ENCODE measurements around the gene DAAM1. TPM values are rescaled to one million over a fixed set of nuclear protein-coding genes. Genes with fewer than 3 reads are reported as not detected.

DAAM1 gene
- 10 to 100 TPM; 34.4 to 94.4 (median 55.5) TPM for total RNA-seq

DNA sequence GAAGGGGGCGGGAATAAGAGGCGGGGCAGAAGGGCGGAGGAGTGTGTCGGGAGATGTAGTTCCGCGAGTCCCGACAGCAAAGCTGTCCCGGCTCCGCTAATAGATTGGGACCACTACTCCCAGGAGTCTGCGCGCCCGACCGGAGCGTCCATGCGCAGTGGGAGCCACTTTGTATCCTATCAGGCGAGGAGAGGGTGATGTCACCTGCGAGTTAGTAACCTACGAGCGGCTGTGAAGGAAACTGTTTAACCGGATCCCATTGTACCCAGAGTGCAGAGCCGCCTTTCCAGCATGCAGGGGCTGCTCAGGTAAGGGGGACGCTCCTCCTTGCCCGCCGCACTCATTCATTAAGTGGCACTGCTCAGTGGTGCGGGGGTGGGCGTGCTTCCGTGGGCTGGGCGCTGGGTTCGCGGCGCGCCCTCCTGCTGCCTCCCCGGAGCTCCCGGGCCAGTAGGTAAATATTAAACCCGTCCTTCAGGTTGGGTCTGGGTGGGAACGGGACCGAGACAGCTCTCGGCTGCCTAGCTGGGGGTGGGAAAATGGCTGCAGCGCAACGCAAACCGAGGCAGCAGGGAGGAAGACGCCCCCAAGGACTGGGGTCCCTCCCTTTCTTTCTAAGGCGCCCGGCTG is at the start of gene DAAM1:
Gene DAAM1, plus strand, starts transcription at position 207 of the 630 bp plus-strand sequence. CDS start 74,811 bp downstream, outside the sequence.
- ATAC-seq (ENCODE audit: low FRiP score in 2 of 2) (peak; percentile 97 to 100), DNase-seq (peak; percentile 96 to 100)
- Histone ChIP-seq H3K9me3 (no peaks in the 10 kb centered on the region), H3K27ac (peak within 1 kb of the TSS; percentile 92 to 98 (median 96)), H3K36me3 (no peaks in the 10 kb centered on the region), H3K4me1 (peaks cover 14 to 29% (median 24%) of the 10 kb centered on the region in 4 donors), H3K27me3 (no peaks in the 10 kb centered on the region), H3K4me3 (peak within 1 kb of the TSS; percentile 76 to 90 (median 84))
- 0 to 1% methylated on average over 17 to 33 of the region's 44 CpGs for WGBS, 2 donors
- peak; percentile 39 to 97 for TF ChIP-seq POLR2AphosphoS5 (IDR thresholded peaks at IDR 0.05)
- TF ChIP-seq POLR2A (IDR thresholded peaks at IDR 0.05) = peak in 3 of 4 donors; percentile 81 to 97 (median 95)
- TF ChIP-seq, protein P1, sequence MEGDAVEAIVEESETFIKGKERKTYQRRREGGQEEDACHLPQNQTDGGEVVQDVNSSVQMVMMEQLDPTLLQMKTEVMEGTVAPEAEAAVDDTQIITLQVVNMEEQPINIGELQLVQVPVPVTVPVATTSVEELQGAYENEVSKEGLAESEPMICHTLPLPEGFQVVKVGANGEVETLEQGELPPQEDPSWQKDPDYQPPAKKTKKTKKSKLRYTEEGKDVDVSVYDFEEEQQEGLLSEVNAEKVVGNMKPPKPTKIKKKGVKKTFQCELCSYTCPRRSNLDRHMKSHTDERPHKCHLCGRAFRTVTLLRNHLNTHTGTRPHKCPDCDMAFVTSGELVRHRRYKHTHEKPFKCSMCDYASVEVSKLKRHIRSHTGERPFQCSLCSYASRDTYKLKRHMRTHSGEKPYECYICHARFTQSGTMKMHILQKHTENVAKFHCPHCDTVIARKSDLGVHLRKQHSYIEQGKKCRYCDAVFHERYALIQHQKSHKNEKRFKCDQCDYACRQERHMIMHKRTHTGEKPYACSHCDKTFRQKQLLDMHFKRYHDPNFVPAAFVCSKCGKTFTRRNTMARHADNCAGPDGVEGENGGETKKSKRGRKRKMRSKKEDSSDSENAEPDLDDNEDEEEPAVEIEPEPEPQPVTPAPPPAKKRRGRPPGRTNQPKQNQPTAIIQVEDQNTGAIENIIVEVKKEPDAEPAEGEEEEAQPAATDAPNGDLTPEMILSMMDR (IDR thresholded peaks at IDR 0.05) = peak in 1 of 6 experiments; percentile 14
- no peak for TF ChIP-seq EP300 (IDR thresholded peaks at IDR 0.05)

DNA sequence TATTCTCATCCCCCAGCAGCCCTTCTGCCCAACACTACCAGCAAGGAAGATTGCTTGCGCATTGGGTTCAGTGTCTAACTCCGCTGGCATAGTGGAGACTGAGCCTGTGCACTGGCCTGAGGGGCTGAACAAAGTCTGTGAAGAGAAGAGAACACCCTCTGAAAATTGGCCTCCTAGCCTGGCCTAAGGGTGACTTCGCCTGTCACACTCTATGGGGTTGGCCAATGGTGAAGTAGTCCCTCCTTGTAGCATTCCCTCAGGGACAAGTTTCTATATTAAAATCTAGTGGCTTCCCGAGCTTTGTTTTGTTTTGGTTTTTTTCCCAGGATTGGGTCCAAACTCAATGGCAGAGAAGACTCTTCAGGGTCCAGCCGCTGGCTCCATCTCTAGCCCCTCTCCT is 49.1 kb upstream of the DAAM1 start:
- Histone ChIP-seq H3K4me1 (no peaks in the 10 kb centered on the region), H3K4me3 (no peak overlapping the region), H3K9me3 (no peaks in the 10 kb centered on the region), H3K36me3 (no peaks in the 10 kb centered on the region), H3K27ac (no peak overlapping the region), H3K27me3 (no peaks in the 10 kb centered on the region)
- no peak for ATAC-seq (ENCODE audit: low FRiP score in 2 of 2)
- no peak for DNase-seq
- WGBS, 2 donors = 84 to 92% methylated on average over 5 of the region's 5 CpGs
- no peak for TF ChIP-seq POLR2AphosphoS5 (IDR thresholded peaks at IDR 0.05)
- TF ChIP-seq EP300 (IDR thresholded peaks at IDR 0.05) = no peak
- TF ChIP-seq, protein P1 (IDR thresholded peaks at IDR 0.05) = no peak
- TF ChIP-seq POLR2A (IDR thresholded peaks at IDR 0.05) = no peak

DNA sequence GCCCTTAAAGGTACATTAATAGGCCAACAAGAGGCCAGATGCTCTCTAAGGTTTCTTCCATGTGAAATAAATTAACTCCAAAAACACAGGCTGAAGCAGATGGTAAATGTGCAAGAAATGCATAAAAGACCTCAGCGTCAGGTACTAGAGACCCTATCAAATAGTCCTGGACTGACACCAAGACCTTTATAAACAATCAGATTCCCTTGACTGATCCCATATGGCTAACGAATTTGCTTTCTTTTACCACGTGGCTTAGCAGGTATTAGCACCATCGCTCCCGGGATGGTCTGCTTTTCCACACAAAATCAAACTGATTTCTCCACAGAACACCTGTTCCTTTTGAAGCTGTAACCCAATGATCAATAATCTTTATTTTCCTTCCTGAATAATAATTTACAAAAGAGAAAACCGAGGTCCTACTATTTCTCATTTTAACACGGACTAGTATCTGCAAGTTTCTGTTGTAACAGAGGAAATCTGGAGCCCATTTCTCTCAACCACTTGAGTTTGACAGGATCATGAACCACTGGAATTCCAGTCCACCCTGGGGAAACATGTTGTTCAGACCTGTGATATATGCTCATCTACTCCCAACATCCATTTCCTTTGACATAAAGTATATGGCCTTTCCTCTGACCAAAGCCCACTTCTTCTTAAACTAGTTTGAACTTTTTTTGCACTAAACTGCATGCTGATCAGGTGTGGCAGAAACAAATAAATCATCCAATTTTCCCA is 48.2 kb upstream of the DAAM1 start:
- DNase-seq (no peak), ATAC-seq (ENCODE audit: low FRiP score in 2 of 2) (no peak)
- no peak overlapping the region for H3K4me3 ChIP-seq
- no peaks in the 10 kb centered on the region for H3K4me1 ChIP-seq
- H3K27me3 ChIP-seq = no peaks in the 10 kb centered on the region
- TF ChIP-seq EP300 (IDR thresholded peaks at IDR 0.05) = no peak
- no peak for TF ChIP-seq POLR2A (IDR thresholded peaks at IDR 0.05)
- no peak for TF ChIP-seq POLR2AphosphoS5 (IDR thresholded peaks at IDR 0.05)
- TF ChIP-seq, protein P1 (IDR thresholded peaks at IDR 0.05) = no peak
- H3K27ac ChIP-seq = no peak overlapping the region
- no peaks in the 10 kb centered on the region for H3K36me3 ChIP-seq
- WGBS, 2 donors = 75 to 77% methylated on average over 7 of the region's 7 CpGs
- H3K9me3 ChIP-seq = no peaks in the 10 kb centered on the region

DNA sequence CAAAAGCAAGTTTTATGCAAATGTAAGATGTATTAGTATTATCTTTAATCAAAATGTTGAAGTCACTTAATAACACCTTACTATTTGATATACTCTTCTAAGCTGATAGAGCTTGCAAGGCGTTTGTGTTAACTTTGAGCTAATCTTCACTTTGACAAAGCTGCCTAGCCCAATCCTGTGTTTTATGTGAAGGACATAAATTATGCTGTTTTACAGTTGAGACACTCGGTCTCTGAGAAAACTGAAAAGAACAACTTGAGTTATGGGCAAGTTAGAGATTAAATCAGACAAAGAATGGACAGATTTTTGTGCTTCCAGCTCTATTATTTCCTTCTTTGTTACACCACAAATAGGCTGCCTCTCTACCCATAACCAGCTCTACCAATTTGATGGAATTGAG is 42.0 kb upstream of the DAAM1 start:
- DNase-seq (no peak), ATAC-seq (ENCODE audit: low FRiP score in 2 of 2) (no peak)
- TF ChIP-seq POLR2A (IDR thresholded peaks at IDR 0.05) = no peak
- no peak for TF ChIP-seq EP300 (IDR thresholded peaks at IDR 0.05)
- TF ChIP-seq POLR2AphosphoS5 (IDR thresholded peaks at IDR 0.05) = no peak
- TF ChIP-seq, protein P1 (IDR thresholded peaks at IDR 0.05) = no peak
- Histone ChIP-seq H3K4me3 (no peak overlapping the region), H3K4me1 (no peaks in the 10 kb centered on the region), H3K36me3 (no peaks in the 10 kb centered on the region), H3K27ac (no peak overlapping the region), H3K27me3 (no peaks in the 10 kb centered on the region), H3K9me3 (no peaks in the 10 kb centered on the region)
- WGBS, 2 donors = 85% methylated on average over 2 of the region's 2 CpGs

Data from upper lobe of left lung (tissue), 6 donors.